Kidney capillary endothelial cell (primary cell): ENCODE data around the gene TRMU.
A peak's percentile ranks its signal among the peaks of the same experiment; 100 is the strongest.

Experiments
- DNase-seq: peaks from one replicate; pipeline ENCODE4 v3.0.0-alpha.2; 2018; ENCODE audit warnings: low spot score

The TRMU gene

DNA sequence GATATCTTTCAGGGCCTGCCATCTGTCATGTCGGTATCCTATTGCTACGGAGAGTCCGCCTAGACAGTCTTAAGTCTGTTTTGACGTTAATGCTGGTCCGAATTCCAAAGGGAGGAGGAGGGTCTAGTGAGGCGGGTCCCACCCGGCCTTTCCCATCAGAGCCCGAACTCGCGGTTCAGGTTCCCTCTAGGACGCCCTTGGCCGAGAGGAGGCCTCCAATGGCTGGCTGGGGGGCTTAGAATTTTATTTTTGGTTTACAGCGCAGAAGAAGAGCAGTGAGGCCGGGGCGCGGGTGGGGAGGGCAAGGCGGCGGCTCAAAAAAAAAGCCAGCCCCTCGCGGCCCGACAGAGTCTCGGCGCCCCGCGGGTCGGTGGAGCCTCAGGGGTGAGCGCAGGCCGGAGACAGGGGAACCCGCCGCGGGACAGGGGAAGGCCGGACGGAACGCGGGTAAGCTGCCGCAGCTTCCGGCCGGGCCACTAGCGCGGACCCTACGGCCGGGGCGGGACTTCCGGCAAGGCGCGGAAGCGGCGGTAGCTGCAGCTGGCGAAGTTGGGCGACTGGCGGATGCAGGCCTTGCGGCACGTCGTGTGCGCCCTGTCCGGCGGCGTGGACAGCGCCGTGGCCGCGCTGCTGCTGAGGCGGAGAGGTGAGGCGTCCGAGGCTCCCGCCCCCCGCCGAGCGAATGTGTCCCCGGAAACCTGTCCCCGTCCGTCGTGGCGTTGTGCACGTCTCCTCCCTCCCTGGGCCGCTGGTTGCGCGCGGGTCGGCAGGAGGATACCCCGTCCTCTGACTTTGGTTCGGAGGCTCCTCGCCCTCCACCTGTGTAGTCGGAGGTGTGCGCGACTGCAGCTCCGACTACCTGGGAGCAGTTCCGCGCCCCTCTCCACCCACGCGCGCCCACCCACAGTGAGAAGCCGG lies at the start of gene TRMU:
Gene TRMU (plus strand): TSS at position 514 of the 918 bp plus-strand sequence. CDS start 51 bp downstream, at position 565.
- peak; percentile 85 for DNase-seq

GRCh38 chr22:46286006-46286405 lies 49.5 kb upstream of the TRMU start:
- no peak for DNase-seq

DNA sequence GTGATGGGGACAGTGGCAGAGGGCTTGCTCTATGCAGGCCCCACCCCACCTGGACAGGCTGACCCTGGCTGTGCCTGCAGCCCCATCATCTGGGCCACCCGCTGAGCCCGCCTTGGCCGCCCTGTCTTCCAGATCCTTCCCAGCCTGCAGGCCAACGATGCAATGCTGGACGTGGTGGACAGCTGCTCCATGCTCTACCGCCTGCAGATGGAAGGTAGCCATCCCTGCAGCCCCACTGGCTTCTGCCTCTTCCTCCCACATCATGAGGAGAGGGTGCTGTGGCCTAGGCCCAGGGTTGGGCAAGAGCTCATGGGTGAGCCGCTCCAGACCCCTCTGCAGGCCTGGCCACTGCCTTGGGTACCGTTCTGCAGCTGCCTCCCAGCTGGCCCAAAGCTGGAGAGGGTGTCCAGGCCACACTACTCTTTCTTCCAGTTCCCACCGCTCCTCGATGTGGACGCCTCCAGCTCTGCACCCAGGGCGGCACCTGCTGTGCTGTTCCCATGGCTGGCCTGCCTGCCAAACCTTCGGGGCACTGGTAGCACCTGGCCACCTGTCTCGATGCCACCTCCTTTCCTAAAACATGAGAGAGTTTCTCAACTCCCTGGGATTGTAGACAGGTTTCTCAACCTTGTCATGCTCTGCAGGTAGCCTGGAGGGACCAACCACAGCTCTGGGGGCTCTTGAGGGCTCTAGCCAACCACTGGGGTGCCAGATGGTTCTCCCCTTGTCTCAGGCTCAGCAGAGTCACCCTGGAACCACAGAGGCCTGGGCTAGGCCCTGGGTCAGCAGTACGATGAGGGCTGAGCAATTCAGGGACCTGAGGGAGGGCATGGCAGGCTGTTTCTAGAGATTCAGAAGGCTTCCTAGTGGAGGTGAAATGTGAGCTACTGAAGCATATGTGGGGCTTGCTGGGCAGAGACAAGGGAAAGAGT lies 48.3 kb upstream of the TRMU start:
- DNase-seq: no peak

DNA sequence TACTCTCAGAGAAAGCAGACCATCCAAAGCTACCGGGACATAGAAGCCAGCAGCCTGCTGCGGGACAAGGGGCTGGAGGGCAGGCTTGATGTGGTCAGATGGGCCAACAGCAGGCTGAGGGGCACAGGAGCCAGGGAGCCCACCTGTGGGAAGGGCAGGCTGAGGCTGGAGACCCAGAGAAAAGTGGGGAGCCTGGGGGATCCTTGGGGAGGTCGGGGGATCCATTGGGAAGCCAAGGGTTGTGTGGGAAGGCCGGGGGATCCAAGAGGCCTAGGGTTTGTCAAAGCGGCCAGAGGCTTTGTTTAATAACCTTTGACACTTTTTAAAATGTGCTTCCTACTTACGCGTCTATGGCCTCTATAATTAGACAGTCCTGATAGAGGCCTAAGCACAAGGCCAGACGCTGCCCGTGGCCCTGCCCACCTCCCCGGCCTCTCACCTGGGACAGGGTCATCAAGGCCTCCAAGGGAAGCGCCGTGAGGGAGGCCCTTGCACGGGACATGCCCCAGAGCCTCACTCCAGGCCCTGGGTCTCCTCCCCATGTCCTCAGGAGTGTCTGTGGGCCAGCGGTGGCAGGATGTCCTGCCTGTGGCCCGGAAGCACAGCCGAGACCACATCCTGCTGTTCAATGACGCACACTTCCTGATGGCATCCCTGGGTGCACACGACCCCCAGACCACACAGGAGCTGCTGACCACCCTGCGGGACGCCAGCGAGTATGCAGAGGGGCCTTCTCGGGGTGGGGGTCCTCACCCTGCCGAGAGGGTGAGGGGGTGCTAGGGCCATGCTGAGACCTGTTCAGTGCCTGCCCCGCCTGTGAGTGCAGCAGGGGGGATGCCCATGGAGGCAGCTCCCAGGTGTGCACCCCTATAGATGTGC lies 47.4 kb upstream of the TRMU start:
- DNase-seq: peak; percentile 90

DNA sequence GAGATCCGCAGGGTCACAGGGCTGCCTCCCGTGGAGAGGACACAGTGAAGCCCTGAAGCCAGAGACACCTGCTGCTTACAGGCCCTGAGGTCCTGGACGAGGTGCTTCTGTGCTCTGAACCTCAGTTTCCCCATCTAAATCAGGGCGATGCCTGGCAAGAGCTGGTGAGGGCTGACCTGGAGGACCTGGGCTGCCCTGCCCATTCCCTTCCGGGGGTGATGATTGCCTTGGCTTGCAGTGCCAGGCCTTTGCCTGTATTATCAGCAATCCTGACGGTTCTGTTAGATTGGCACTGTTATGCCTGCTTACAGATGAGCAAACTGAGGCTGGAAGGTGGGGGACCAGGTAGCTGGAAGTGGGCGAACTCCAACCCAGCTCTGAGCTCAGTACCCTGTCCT lies 46.7 kb upstream of the TRMU start:
- DNase-seq: no peak

GRCh38 chr22:46289244-46289891 lies 46.1 kb upstream of the TRMU start:
- DNase-seq: no peak

DNA sequence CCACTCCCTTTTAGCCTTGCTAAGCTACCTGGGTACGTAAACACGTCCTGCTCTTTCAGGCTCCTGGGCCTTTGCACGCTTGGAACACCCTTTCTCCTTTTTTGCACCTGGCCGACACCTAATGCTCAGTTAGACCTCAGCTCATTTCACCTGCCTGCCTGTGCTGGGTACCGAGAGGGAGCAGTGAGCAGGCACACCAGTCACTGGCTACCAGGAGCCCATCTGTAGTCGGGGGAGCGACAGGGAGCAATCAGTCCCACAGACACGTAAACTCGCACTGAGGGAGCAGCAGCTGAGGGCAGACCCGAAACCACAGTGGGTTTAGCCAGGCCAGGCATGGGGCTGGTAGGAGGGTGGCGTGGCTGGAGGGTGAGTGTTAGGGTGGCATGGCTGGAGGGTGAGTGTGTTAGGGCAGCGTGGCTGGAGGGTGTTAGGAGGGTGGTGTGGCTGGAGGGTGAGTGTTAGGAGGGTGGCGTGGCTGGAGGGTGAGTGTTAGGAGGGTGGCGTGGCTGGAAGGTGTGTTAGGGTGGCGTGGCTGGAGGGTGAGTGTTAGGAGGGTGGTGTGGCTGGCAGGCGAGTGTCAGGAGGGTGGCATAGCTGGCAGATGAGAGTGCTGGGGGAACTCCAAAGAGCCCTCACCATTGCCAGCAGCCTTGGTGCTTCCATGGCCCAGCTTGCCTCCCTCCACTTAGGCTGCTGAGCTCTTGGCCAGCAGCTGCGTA lies 45.2 kb upstream of the TRMU start:
- DNase-seq: no peak

DNA sequence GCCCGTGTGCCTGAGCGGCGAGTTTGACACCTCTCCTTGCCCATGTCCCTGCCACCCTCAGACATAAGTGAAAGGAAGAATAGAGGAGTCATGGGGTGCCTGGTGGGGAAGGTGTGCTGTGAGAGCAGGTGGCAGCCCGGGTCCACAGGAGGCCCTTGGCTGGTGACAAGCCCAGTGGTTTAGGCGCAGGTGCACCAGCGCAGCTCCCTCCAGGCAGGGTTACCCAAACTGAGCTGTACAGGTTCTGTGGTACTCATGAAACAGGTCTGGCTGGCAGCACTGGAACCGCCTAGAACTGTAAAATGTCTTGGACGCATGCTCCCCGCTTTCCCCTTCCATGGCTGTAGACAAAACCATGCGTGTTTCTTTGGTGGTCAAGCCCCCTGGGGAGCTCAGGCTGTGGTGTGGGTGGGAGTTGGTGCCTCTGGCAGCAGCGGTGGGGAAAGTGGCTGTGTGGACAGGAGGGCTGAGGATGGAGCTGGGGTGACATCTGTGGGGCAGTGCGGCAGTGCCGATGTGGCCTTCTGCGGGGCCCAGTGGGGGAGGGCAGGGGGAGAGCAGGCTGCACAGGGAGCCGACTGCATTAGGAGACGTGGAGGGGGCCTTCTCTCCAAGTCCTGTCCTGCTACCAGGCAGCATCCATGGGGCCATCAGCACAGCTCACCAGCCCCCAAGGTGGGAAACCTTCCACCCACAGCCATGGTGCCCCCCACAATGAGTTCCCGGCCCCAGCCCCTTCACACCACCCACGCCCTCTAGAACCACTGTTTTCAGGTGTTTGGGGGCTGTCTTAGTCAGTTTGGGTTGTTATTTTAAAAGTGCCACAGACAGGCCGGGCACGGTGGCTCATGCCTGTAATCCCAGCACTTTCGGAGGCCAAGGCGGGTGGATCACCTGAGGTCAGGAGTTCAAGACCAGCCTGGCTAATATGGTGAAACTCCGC lies 44.4 kb upstream of the TRMU start:
- DNase-seq: no peak

DNA sequence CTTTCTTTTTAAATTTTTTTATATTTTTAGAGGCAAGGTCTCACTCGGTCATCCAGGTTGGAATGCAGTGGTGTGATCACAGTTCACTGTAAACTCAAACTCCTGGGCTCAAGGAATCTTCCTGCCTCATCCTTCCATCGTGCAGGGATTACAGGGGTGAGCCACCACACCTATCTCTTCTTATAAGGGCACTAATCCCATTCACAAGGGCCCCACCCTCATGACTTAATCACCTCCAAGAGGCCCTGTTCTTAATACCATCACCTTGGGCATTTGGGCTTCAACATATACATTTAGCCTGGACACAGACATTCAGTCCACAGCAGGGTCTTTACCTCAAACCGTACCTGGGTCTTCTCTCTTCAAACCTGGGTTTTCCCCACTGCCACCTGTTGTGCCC lies 43.3 kb upstream of the TRMU start:
- DNase-seq: no peak

DNA sequence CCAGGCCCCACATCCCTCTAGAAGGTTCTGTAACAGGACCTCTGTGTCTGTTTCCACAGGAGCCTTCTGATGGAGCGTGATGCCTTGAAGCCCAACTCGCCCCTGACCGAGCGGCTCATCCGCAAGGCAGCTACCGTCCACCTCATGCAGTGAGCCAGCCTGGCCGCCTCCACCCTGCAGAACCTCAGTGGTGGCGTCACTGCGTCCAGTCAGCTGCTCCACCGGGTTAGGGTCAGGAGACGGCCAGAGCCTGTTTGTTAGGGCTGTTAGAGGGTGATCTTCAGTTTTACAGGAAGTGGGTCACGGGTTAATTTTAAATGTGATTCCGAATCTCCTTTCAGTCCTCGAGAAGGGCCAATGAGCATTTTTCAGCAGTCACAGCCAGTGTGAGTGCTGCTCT lies 42.8 kb upstream of the TRMU start:
- DNase-seq: no peak

- no peak for DNase-seq
These were observed 41.8 kb upstream of the TRMU start for GRCh38 chr22:46293577-46294260.

DNA sequence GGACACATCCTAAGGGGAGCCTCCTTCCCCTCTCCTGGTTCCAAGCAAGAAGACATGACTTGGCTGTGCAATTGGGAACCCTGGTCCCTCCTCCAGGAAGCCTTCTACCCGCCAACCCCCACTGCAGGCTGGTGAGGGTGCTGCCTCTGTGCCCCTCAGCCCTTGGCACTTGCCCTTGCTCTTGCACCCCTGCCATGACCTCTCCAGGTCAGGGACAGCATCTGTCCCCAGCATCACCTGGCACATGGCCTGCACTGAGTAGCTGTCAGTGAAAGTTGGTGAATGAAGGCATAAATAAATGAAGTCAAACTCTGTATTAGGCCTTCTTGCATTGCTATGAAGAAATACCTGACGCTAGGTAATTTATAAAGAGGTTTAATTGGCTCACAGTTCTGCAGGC lies 40.7 kb upstream of the TRMU start:
- no peak for DNase-seq

- DNase-seq: no peak
These were observed 40.1 kb upstream of the TRMU start for GRCh38 chr22:46295277-46295971.

GRCh38 chr22:46296257-46297150 lies 39.0 kb upstream of the TRMU start, which contains the start of gene GTSE1:
TSS of gene GTSE1 (plus strand) at chr22:46296870. CDS start at chr22:46297401, 531 bp downstream.
- DNase-seq: peak; percentile 99

DNA sequence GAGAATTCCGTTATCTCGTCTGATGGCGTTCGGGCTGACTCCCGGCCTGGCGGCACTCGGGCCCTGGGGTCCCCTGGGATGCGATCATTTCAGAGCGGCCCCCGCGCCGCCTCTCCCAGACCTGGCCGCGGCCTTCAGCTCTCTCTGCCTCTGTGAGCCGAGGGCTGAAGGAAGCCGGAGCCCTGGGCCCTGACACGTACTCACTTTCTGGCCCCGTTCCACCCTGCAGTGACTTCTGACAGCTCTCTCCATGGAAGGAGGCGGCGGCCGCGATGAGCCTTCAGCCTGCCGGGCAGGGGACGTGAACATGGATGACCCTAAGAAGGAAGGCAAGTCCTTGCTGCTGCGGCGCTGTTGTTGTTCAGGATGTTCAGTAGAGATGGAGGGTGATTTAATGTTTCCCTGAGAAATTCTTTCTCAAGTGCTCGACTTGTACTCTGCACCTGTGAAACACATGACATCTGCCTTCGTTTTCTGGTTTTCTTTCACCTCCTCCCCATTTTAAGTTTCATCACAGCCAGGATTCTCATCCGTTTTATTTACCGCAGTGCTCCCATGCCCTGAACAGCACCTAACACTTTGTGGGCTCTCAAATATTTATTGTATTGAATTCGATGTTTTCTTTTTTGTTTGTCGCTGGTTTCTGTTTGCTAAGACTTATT lies 38.2 kb upstream of the TRMU start:
- DNase-seq: no peak

DNA sequence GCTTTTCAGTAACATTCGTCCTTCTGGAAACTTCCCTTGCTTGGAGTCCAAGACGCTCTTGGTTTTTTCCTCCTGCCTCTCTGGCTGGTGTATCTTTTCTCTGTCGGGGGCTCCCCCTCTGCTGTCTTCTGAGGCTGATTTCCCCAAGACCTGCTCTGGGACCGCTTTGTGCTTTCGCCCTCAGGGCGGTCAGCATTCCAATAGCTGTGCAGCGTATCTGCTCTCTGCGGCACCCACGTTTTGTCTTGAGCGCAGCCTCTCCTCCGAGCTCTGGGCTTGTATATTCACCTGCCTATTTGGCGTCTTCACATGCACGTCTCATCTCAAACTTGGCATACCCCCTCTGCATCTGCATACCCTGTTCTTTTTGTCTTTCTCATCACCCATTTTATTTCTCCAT lies 36.4 kb upstream of the TRMU start:
- DNase-seq: no peak

DNA sequence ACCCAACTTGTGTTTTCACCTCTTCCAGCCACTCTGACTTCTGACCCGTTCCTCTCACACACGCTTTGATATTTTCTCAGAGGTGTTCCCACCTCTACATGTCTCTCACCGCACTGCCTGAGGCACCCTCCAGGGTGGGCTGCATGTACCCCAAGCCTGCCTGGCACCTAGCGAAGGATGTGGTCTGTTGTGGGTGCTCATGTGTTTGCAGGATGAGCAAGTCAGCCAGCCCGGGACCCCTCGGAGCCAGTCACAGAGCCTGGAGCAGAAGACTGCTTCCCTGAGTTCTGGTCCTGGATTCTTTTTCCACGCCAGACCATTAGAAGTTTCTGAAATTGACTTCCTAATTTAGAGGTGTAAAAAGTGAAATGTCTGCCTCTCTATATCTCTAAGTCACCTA lies 35.0 kb upstream of the TRMU start:
- DNase-seq: no peak
